ENCODE results near the gene MOB2.

The MOB2 gene

GRCh38 chr11:1455763-1456060 is 30.9 kb downstream of the MOB2 start:
- DNase-seq, result no peak

GRCh38 chr11:1455032-1455762 is 31.4 kb downstream of the MOB2 start:
- DNase-seq, result no peak

- DNase-seq, result no peak
These were observed 32.0 kb downstream of the MOB2 start for GRCh38 chr11:1454576-1454975.

DNA sequence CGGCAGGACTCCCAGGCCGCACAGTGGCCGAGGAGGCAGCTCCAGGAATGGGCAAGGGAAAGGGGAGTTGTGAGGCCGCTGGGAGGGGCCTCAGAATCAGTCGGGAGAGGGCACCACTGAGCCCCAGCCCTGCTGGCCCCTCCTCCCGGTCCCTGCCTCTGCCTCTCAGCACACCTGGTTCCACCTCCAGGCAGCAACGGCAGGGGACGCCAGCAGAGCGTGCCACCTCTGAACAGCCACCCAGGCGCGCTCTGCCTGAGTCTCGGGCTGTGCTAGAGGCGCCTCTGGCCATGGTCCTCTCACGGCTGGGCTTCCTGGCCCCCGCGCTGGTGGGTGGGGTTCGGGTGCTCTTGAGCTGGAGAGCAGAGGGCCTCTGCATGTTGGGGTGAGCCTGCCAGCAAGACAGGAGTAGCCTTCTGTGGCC is 33.0 kb downstream of the MOB2 start:
- DNase-seq, result peak; percentile 67

DNA sequence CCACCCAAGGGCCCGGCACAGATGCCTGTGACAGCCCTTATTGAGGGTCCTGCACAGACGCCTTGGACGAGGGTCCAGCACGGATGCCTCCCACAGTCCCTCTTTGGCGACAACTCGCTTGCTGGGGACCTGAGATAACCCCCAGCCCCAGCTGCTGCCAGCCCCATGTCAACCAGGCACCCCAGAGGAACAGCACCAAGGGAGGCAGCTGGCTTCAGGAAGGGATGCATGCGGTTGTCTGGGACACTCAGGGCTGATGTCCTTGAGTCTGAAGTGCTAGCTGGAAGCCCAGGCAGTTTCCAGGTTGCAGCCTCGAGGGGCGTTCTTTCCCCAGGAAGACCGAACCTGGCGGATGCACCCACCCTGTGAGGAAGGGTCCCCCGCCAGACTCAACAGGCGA is 33.8 kb downstream of the MOB2 start:
- no peak for DNase-seq

DNA sequence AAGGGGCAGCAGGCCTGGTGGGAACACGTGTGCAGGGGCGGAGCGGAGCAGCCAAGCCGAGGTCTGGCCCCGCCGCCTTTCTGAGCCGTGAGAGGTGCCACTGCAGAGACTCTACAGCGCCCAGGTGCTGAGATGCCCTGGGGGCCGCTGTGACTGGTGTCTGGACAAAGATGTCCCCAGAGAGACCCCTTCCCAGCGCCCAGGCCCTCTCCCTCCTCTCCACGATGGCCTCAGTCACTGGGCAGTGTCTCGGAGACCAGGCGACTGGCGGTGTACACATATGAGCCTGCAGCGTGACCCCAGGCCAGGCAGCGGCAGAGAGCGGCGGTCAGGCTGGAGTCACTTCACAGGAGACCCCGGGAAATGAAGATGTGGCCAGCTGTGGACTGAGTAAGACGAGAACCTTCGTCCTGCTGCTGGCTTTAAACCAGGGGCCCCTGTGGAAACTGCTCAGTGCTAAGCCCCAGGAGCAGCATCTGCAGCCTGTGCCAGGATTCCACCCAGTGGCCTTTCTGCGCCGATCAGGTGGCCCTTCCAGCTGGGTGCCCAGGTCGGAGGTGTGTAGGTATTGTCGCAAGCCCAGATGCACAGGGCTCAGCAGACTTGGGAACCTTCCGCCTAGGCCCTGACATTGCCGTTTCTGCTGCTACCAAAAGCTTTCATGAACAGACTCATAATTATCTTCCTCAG is 34.7 kb downstream of the MOB2 start:
- DNase-seq, result no peak

- no peak for DNase-seq
These were observed 35.4 kb downstream of the MOB2 start for GRCh38 chr11:1450949-1451710.

DNA sequence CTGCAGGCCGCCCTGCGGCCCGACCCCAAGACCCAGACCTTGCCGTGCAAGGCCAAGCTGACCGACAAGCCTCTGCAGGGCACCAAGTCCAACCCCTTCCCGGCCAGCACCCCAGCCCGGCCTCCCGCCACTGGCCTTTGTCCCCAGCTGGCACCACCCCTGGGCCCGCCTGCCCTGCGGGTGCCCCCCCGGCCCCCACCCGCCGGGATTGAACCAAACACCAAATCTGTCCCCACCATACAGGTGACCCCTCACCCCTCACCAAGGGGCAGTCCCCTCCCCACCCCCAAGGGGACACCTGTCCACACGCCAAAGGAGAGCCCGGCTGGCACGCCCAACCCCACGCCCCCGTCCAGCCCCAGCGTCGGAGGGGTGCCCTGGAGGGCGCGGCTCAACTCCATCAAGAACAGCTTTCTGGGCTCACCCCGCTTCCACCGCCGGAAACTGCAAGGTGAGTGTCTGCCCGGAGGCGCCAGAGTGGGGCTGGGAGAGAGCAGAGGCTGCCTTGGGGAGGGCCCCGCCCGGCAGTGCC is 36.2 kb downstream of the MOB2 start:
- no peak for DNase-seq

GRCh38 chr11:1449490-1450243 is 36.9 kb downstream of the MOB2 start:
- no peak for DNase-seq

GRCh38 chr11:1448882-1449281 is 37.7 kb downstream of the MOB2 start:
- no peak for DNase-seq

- DNase-seq, result no peak
These were observed 38.4 kb downstream of the MOB2 start for GRCh38 chr11:1447845-1448825.

- DNase-seq, result no peak
These were observed 40.0 kb downstream of the MOB2 start for GRCh38 chr11:1446623-1447022.

DNA sequence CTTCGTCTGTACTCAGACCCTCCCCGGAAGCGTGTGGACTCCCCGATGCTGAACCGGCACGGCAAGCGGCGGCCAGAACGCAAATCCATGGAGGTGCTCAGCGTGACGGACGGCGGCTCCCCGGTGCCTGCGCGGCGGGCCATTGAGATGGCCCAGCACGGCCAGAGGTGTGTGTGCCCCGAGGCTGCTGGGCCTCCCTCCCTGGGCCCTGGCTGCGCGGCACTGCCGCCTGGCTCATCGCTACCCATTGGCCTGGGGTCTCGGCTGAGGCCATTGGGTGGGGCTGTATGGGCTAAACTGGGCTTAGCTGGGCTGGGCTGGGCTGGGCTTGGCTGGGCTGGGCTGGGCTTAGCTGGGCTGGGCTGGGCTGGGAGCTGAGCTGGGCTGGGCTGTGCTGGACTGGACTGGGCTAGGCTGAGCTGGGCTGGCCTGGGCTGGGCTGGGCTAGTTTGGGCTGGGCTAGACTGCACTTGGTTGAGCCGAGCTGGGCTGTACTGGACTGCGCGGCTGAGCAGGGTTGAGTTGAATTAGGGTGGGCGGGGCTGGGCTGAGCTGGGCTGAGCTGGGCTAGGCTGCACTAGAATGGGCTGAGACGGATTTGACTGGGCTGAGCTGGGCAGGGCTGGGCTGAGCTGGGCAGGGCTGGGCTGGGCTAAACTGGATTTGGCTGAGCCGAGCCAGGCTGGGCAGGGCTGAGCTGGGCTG is 40.7 kb downstream of the MOB2 start:
- no peak for DNase-seq

DNA sequence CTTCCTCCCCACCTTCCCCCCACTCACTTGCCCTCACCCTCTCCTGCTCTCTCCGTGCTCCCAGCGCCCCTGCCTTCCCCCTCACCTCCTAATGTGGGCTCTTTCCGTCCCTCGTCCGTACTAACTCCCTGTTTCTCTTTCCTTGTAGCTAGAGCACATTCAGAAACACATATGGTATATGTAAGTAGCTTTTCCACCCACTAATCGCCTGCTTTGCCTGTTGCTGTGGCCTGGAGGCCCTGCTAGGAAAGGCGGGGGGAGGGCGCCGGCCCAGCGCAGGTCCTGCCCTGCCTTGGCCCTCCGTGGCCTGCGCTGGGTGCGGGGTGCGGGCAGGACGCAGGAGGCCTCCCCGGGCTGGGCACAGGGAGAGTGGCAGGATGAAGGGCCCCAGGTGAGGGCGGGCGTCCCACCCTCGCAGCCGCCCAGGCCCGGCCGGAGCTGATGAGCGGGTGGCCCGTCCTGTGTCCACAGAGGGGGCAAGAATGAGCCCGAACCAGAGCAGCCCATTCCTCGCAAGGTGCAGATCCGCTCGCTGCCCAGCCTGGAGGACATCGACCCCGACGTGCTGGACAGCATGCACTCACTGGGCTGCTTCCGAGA is 41.7 kb downstream of the MOB2 start:
- no peak for DNase-seq

GRCh38 chr11:1444321-1444720 is 42.3 kb downstream of the MOB2 start:
- DNase-seq, result no peak

- no peak for DNase-seq
These were observed 42.8 kb downstream of the MOB2 start for GRCh38 chr11:1443737-1444136.

DNA sequence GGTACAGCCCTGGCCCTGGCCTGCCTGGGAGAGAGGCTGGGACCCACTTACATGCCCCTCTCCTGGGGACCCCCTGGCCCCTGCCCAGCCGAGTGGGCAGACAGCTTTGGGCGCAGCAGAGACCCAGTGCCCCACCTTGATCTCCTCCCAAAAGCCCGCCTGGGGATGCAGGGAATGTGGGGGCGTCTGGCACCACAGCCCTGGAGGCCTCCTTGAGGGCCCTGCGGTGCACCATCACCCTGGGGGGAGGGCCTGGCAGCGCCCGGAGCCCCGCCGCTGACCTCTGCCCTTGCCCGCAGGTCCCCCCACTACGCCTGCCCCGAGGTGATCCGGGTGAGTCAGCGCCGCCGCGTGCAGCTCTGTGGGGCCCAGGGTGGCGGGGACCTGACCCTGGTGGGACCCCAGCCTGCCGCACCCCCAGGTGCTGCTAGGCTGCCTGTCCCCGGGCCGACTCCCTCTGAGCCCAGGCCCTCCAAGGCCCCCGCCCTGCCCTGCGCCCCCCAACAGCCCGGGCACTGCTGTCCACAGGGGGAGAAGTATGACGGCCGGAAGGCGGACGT is 43.7 kb downstream of the MOB2 start:
- DNase-seq, result no peak

- no peak for DNase-seq
These were observed 44.4 kb downstream of the MOB2 start for GRCh38 chr11:1442163-1442562.

GRCh38 chr11:1440496-1440895 is 46.1 kb downstream of the MOB2 start:
- no peak for DNase-seq

DNA sequence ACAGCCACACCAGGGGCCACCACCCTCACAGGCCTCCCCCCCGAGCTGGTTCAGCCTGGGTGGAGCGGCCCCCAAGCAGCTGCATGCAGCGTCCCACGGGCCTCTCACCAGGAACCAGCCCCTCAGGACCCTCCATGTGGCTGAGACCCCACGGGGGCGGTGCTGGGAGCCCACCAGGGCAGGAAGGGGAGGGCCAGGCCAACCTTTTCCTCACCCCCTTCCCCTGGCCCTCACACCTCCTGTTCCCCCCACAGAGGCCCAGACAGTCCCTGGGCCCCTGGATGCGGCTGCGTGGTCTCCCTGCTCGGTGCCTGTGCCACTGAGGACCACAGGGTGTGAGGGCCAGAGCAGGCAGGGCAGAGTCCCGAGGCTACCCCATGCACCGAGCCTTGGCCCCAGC is 46.5 kb downstream of the MOB2 start:
- DNase-seq, result no peak
